Activated naive CD4-positive, alpha-beta T cell treated with anti-CD3 and anti-CD28 coated beads, Interleukin-2, amount 50 U/mL, for 24 hours (primary cell): ENCODE results near the gene MARCO.

ENCODE experiments used
- H3K27ac Mint-ChIP-seq: one replicate; pipeline ENCODE4 v1.8.0; 2021; ENCODE audit warnings: mild to moderate bottlenecking, mixed read lengths
- H3K27me3 Mint-ChIP-seq: one replicate; pipeline ENCODE4 v1.8.0; 2021; ENCODE audit warnings: mixed read lengths
- H3K36me3 Mint-ChIP-seq: one replicate; pipeline ENCODE4 v1.8.0; 2021; ENCODE audit warnings: mixed read lengths
- H3K4me1 Mint-ChIP-seq: one replicate; pipeline ENCODE4 v1.8.0; 2021; ENCODE audit warnings: mixed read lengths
- H3K4me3 Mint-ChIP-seq: one replicate; pipeline ENCODE4 v1.8.0; 2021; ENCODE audit warnings: mild to moderate bottlenecking, mixed read lengths
- H3K9me3 Mint-ChIP-seq: one replicate; pipeline ENCODE4 v1.8.0; 2021; ENCODE audit warnings: mixed read lengths

MARCO gene

GRCh38 chr2:118954297-118955060 is 12.5 kb downstream of the MARCO start:
- H3K9me3 Mint-ChIP-seq: peaks cover 30% of the 10 kb centered on the region
- peaks cover 3% of the 10 kb centered on the region for H3K27me3 Mint-ChIP-seq
- H3K4me1 Mint-ChIP-seq: peaks cover 11% of the 10 kb centered on the region
- H3K27ac Mint-ChIP-seq: no peak overlapping the region
- no peak overlapping the region for H3K4me3 Mint-ChIP-seq
- H3K36me3 Mint-ChIP-seq: peaks cover 10% of the 10 kb centered on the region

GRCh38 chr2:118965737-118966136 is 23.7 kb downstream of the MARCO start:
- H3K27me3 Mint-ChIP-seq: peaks cover 3% of the 10 kb centered on the region
- no peaks in the 10 kb centered on the region for H3K9me3 Mint-ChIP-seq
- H3K4me1 Mint-ChIP-seq: no peaks in the 10 kb centered on the region
- H3K27ac Mint-ChIP-seq: no peak overlapping the region
- no peak overlapping the region for H3K4me3 Mint-ChIP-seq
- H3K36me3 Mint-ChIP-seq: no peaks in the 10 kb centered on the region

DNA sequence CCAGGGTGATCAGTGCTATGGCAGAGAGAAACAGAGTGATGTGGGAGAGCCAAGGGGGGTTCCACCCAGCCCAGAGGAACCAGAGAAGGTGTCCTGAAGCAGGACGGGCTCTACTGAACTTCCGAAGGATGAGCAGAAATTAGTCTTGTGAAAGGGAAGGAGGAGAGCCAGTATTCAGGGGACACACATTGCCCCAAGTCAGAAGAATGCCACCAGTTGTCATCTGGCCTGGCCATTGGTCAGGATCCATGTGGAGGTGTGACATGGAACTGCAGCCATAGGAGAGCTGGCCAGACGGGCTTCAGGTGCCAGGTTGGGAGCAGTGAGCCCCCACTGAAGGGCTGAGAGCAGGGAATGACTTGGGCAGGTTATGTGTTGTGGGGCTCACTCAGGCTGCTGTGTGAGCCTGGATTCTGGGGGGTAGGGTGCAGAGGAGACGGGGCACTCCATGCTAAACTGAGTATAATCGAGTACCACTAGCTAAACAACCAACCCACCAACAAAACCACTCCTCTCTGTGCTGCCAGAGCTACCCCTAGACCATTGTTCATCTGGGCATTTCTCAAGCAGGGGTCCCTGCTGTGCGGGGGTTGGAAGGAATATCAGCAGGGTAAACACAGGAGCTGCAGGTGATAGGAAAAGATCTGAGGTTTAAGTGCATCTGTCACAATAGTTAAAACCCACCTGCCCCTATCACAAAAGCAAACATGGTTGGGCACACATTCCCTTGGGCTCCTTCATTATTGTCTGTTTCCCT is 25.3 kb downstream of the MARCO start:
- H3K4me1 Mint-ChIP-seq: no peaks in the 10 kb centered on the region
- H3K9me3 Mint-ChIP-seq: no peaks in the 10 kb centered on the region
- no peak overlapping the region for H3K27ac Mint-ChIP-seq
- peaks cover 3% of the 10 kb centered on the region for H3K27me3 Mint-ChIP-seq
- no peaks in the 10 kb centered on the region for H3K36me3 Mint-ChIP-seq
- no peak overlapping the region for H3K4me3 Mint-ChIP-seq

DNA sequence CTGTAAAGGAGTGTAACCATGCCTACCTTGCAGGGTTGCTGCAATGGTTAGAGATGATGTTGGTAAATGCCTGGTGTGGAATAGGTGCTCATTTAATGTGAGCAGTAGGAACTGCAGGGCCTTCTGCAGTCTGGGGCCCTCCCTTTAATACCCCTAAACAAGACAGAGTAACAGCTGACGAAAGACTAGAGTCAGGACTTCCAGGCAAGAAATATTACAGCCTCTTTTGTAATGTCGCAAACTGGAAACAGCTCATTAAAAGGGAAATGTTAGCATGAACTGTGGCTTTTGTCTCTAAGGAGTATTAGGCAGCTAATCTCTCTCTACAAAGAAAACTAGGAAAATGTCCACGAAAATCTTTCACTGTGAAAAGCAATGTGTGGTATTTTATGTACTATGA is 26.0 kb downstream of the MARCO start:
- H3K4me1 Mint-ChIP-seq: no peaks in the 10 kb centered on the region
- no peaks in the 10 kb centered on the region for H3K9me3 Mint-ChIP-seq

GRCh38 chr2:118968961-118969733 is 27.2 kb downstream of the MARCO start:
- H3K36me3 Mint-ChIP-seq: no peaks in the 10 kb centered on the region
- H3K27ac Mint-ChIP-seq: no peak overlapping the region
- H3K9me3 Mint-ChIP-seq: no peaks in the 10 kb centered on the region
- no peak overlapping the region for H3K4me3 Mint-ChIP-seq
- peaks cover 2% of the 10 kb centered on the region for H3K27me3 Mint-ChIP-seq
- H3K4me1 Mint-ChIP-seq: no peaks in the 10 kb centered on the region

More for the DNA sequence above, 26.0 kb downstream of the MARCO start:
- H3K27ac Mint-ChIP-seq: no peak overlapping the region
- peaks cover 3% of the 10 kb centered on the region for H3K27me3 Mint-ChIP-seq
- no peaks in the 10 kb centered on the region for H3K36me3 Mint-ChIP-seq
- no peak overlapping the region for H3K4me3 Mint-ChIP-seq

GRCh38 chr2:118969734-118970395 is 27.9 kb downstream of the MARCO start:
- Mint-ChIP-seq H3K36me3 (no peaks in the 10 kb centered on the region), H3K27ac (no peak overlapping the region), H3K27me3 (no peaks in the 10 kb centered on the region), H3K9me3 (no peaks in the 10 kb centered on the region), H3K4me1 (no peaks in the 10 kb centered on the region), H3K4me3 (no peak overlapping the region)

DNA sequence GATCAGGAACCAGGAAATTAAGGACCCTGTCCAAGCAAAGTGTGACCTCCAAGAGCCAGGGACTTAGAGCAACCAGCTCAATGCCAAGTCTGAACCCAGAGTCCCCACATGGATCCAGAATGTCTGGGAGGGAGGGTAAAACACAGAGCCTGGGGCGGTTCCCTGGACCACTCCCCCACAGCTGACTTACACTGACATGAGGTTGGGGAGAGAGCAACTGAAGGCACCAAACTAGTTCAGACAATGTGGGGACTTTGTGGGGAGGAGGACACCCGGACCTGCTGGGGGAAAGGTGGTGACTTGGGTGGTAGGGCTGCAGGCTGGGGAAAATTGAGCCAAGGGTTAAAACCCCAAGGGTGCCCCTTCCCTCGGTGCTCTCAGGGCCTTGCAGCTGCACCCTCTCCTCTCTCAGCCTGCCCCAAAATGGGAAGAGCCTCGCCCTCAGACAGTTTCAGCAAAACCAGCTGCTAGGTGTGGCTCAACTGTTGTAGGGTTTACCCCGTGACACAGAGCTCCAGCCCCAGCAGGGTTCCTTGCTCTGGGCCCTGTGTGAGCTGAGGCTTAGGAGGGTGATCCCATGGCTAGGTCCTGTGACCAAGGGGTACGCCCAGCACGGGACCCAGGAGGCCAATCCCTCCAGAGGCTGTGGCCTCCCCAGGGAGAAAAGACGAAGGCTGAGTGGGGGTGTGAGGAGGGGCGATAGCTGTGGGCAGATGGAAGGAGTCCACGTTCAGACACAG is 28.6 kb downstream of the MARCO start:
- Mint-ChIP-seq H3K36me3 (no peaks in the 10 kb centered on the region), H3K4me1 (no peaks in the 10 kb centered on the region), H3K9me3 (no peaks in the 10 kb centered on the region), H3K27ac (no peak overlapping the region), H3K27me3 (no peaks in the 10 kb centered on the region), H3K4me3 (no peak overlapping the region)

DNA sequence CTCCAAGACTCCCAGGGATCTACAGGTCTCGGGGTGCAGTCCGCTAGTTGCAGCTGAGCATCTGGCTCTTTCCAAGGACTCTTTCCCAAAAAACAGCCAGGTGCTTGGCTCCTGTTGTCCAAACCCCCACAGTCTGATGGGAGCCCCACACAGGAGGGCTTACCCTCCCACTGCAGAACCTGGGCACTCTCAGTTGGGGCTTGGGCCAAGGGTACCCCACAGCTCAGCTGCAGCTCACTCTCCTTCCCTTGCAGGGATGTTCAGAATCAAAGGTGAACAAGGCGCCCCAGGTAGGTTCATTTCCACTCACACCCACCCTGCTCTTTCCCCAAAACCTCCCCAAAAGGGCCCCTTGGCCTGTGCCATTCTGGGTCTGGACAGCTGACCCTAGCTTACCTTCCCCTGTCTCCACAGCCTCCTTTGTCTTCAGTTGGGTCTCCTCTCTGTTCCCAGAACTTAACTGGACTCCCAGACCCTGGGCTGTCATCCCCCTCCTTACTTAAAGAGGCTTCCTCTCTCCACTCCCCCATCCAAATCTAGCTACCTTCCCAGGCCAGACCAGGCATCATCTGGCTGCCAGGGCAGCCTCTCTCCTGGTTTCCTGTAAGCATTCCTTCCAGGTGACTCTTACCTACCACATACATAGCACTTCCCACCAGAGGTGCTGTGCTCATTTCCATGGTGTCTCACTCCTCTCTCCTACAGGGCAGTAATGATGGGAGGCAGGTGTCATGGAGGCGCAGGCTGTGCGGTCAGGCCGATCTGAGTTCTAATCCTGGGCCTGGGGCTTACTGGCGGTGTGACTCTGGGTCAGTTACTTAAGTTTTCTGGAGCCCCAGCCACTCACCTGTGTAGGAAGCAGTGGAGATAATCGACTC is 29.5 kb downstream of the MARCO start:
- no peak overlapping the region for H3K4me3 Mint-ChIP-seq
- no peaks in the 10 kb centered on the region for H3K4me1 Mint-ChIP-seq
- no peaks in the 10 kb centered on the region for H3K9me3 Mint-ChIP-seq
- no peak overlapping the region for H3K27ac Mint-ChIP-seq
- no peaks in the 10 kb centered on the region for H3K36me3 Mint-ChIP-seq
- no peaks in the 10 kb centered on the region for H3K27me3 Mint-ChIP-seq

DNA sequence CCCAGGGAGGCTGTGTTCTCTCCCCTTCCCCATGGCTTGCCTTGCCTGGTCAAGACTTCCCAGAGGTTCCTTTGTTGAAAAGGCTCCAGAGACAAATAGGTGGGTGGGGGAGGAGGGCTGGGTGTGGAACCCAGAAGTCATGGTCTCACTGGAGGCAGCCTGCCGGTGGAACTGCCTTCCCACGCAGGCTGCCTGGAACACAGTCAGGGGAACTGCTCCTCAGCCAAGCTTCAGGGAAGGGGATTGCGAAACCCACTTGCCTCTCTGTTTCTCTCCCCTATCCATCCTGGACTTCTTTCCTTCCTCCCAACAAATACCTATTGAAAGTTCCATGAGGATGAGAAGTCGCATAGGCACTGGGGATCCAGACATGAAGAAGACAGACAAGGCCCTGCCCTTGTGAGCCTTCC is 31.6 kb downstream of the MARCO start:
- Mint-ChIP-seq H3K4me3 (no peak overlapping the region), H3K27ac (no peak overlapping the region), H3K36me3 (no peaks in the 10 kb centered on the region), H3K9me3 (no peaks in the 10 kb centered on the region), H3K4me1 (no peaks in the 10 kb centered on the region), H3K27me3 (no peaks in the 10 kb centered on the region)

DNA sequence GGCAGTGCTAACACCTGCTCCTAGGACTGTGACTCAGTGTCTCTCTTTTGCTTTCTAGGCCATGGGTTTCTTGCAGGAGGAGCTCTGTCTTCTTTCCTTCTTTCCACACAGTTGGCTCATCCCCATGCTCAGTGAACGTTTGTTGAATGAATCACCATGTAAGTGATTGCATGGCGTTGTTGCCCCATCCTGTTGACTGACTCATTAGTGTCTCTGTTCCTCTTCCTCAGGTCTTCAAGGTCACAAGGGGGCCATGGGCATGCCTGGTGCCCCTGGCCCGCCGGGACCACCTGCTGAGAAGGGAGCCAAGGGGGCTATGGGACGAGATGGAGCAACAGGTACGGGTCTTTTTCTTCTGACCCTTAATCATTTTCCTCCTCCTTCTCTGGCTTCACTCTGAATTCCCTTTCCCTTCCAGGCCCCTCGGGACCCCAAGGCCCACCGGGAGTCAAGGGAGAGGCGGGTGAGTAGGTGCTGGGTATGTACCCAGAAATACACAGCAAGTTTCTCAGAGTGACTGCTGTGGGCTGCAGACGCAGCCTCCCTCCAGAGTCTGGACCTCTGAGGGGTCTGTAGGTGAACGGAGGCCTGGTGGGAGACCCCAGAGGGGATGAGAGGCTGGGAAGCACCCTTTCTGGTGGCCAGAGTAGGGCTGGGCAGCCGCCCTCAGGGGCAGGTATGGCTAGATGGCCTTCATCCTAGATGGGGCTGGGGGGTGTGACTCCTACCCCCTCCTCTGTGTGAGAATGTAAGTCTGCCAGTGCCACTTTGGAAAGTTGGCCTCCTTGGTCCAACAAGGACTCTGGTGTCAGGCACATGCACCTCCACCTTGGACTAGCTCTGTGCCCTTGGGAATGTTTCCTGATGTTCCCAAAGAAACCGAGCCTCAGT is 32.4 kb downstream of the MARCO start:
- Mint-ChIP-seq H3K27ac (no peak overlapping the region), H3K36me3 (no peaks in the 10 kb centered on the region), H3K27me3 (no peaks in the 10 kb centered on the region), H3K4me1 (no peaks in the 10 kb centered on the region), H3K4me3 (no peak overlapping the region), H3K9me3 (no peaks in the 10 kb centered on the region)

GRCh38 chr2:118975133-118975532 is 33.1 kb downstream of the MARCO start:
- no peaks in the 10 kb centered on the region for H3K36me3 Mint-ChIP-seq
- no peak overlapping the region for H3K27ac Mint-ChIP-seq
- H3K9me3 Mint-ChIP-seq: no peaks in the 10 kb centered on the region
- no peaks in the 10 kb centered on the region for H3K4me1 Mint-ChIP-seq
- no peak overlapping the region for H3K4me3 Mint-ChIP-seq
- H3K27me3 Mint-ChIP-seq: no peaks in the 10 kb centered on the region

DNA sequence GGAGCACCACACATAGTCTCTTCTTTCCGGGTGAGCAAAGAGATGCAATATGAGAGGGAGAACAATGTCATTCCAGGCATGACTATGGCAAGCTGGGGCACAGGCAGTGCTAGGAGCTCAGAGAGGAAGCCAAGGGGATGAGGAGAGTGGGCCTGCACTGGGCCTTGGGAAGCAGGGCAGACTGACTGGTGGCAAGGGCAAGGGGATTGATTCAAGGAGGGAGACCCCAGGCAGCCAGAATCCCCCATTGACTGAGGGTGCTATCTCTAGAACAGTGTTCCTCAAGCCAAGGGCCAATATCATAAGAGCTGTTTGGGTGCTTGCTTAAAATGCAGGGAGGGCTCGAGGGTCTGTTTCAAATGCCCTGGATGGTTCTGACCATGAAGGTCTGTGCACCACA is 36.1 kb downstream of the MARCO start:
- H3K9me3 Mint-ChIP-seq: no peaks in the 10 kb centered on the region
- no peak overlapping the region for H3K4me3 Mint-ChIP-seq
- no peaks in the 10 kb centered on the region for H3K36me3 Mint-ChIP-seq
- no peak overlapping the region for H3K27ac Mint-ChIP-seq
- H3K27me3 Mint-ChIP-seq: no peaks in the 10 kb centered on the region
- H3K4me1 Mint-ChIP-seq: no peaks in the 10 kb centered on the region

GRCh38 chr2:118979152-118979861 is 37.3 kb downstream of the MARCO start:
- no peaks in the 10 kb centered on the region for H3K27me3 Mint-ChIP-seq
- no peak overlapping the region for H3K27ac Mint-ChIP-seq
- H3K9me3 Mint-ChIP-seq: no peaks in the 10 kb centered on the region
- no peaks in the 10 kb centered on the region for H3K36me3 Mint-ChIP-seq
- H3K4me3 Mint-ChIP-seq: no peak overlapping the region
- H3K4me1 Mint-ChIP-seq: no peaks in the 10 kb centered on the region
